GM12892 (cell line): Measurements from ENCODE around the gene ATP8A2.

ENCODE experiments used
- DNase-seq: peaks from one replicate; pipeline ENCODE4 v3.0.0; 2011; ENCODE audit not compliant: insufficient read length
- FAIRE-seq: peaks from 2 replicates; lab custom pipeline; 2011; peaks lifted over from hg19 to GRCh38; lab: Jason Lieb, UNC
- POLR2A ChIP-seq: IDR thresholded peaks from 2 replicates; pipeline ENCODE4 v1.6.1; 2011; ENCODE audit warnings: low read depth, low read length, control low read depth
- POLR2AphosphoS5 ChIP-seq: IDR thresholded peaks from 2 replicates; pipeline ENCODE4 v1.6.1; 2011; ENCODE audit warnings: low read depth, low read length, control low read depth
- TAF1 ChIP-seq: IDR thresholded peaks from 2 replicates; pipeline ENCODE4 v1.6.1; 2011; ENCODE audit warnings: low read depth, mild to moderate bottlenecking, control low read depth, low read length, borderline replicate concordance

Gene ATP8A2

DNA sequence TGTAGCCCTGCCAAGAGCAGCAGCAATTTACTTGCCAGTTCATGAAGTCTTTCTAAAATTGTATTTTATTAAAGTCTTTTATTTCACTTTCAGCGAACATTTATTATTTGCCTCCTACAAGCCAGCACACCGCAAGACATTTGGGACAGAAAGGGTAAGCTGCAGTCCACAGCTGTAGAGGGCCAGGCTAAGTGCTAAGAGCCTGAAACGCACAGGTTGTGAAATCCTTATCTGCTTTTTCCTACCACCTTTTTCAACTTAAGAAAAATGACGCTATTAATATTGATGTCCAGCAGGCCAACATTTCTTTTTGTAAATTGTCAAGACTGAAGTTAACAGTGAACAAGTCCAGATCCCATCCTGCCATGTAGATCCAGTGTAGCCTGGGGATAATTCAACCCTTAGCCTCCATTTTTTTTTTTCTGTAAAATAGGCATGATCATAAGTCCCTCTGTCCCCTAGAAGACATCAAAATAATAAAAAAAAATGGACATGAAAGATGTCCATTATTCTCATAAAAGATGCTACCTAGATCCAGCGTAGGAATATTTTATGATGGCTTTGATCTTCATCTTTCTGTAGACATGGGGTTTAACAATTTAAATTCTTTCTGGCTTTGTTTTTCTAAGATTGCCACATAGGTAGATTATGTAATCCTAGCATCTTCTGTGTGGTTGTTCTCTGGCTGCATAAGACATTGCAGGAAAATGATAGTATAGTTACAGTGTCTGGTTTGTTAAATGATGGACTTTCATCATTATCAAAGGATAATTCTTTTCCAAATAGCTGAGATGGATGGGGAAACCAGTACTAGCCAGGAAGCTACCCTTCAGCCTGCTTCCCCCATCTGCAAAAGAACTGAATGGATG lies 551.7 kb downstream of the ATP8A2 start:
- TF ChIP-seq POLR2A, result no peak
- TF ChIP-seq POLR2AphosphoS5, result no peak
- DNase-seq (no peak), FAIRE-seq (no peak)

DNA sequence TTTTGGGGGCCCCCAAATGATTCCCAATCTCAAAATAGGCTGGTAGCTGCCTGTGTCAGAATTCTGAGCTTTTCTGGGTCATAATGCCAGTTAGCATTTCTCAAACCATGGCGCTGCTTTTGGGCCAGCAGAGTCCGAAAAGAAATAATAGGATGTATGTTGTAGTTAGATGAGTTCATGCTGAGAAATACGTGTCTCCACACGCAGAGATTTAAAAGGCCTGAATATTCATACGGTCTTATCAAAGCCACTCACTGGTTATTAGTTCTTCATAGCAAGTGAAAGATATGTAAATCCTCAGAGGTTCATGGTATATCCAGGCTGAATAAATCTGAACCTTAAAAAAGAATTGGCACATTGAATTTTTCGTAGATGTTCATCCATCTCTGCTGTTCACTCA lies 555.6 kb downstream of the ATP8A2 start:
- FAIRE-seq, result no peak
- no peak for DNase-seq
- no peak for TF ChIP-seq POLR2AphosphoS5
- TF ChIP-seq TAF1, result no peak
- no peak for TF ChIP-seq POLR2A

DNA sequence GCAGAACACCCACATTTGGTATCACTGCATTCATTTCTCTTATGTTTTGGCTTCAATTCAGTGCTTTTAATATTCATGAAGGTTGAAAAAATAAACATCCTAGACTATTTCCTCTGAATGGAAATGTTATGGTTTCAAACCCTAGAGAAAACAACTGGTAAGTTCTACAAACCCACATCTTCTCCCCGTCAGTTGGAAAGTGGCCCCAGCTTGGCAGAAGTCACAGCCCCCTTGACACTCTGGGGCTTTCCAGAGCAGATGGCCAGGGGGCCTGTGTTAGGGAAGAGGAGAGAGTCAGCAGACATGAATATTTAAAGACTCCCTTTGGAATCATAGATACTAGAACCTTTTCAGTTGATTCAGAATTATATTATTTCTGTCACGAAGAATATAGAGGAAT lies 556.2 kb downstream of the ATP8A2 start:
- FAIRE-seq, result no peak
- TF ChIP-seq POLR2A, result no peak
- no peak for TF ChIP-seq POLR2AphosphoS5
- TF ChIP-seq TAF1, result no peak

DNA sequence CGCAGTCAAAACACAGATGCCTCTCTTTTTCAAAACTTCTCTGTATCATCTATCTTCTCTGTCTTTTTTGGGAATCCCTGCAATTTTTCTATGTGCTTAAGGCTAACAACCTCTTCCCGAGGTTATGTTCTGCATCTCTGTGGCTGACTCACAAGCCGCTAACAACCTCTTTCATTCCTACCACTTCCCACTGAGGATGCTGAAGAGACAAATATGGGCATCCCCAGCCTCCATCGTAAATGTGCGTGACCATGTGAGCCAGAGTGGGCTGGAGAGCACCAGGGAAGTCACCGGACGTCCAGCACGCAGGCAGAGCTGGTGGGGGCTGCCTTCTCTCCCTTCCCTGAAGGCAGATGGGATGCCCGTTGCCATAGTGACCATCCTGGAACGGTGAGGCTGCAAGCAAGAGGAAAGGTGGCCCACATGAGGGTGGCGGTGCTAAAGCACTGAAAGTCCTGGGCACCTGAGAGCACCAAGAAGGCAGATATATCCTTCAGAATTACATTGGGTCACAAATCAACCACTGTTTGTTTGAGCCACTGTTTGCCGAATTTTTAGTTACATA lies 557.2 kb downstream of the ATP8A2 start:
- no peak for DNase-seq
- FAIRE-seq, result no peak

More for the DNA sequence above, 556.2 kb downstream of the ATP8A2 start:
- no peak for DNase-seq

DNA sequence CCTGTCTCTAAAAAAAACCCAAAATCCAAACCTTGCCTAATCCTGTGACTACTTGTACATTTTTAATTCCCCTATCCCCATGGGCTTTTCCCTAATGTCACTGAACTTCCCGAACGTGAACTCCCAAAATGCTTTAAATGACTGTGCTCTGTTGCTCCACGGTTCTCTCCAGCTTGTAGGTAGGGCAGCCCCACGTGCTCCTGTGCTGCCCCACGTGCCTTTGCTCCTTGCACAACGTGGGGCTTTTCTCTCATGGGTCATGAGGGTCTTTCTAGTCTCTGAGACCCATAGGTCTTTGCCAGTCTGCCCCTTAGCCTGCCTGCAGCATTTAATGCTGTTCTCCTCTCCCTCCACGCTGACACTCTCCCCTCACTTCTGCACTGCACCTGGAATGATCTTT lies 558.0 kb downstream of the ATP8A2 start:
- no peak for TF ChIP-seq POLR2AphosphoS5
- TF ChIP-seq TAF1, result no peak
- TF ChIP-seq POLR2A, result no peak
- DNase-seq, result no peak
- FAIRE-seq, result no peak

More for the DNA sequence above, 557.2 kb downstream of the ATP8A2 start:
- TF ChIP-seq TAF1, result no peak
- TF ChIP-seq POLR2A, result no peak
- no peak for TF ChIP-seq POLR2AphosphoS5

DNA sequence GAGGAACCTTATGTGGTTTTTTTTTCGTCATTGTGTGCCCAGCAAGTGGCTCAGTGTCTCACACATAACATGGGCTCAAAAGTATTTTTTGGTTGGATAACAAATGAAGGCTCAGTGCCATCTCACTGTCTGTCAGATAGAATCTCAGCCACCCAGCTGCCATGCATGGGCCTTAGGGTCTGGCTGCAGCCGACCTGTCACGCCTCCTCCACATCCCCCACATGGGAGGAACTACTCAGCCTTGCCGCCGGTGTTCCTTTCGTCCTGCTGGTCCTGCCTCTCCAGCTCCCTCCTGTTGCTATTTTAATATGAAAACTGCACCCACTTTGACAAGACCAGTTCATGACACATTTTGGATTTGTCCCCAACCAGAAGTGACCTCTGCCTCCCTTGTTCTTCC lies 558.9 kb downstream of the ATP8A2 start:
- FAIRE-seq, result no peak
- TF ChIP-seq POLR2AphosphoS5 (no peak), TAF1 (no peak), POLR2A (no peak)

DNA sequence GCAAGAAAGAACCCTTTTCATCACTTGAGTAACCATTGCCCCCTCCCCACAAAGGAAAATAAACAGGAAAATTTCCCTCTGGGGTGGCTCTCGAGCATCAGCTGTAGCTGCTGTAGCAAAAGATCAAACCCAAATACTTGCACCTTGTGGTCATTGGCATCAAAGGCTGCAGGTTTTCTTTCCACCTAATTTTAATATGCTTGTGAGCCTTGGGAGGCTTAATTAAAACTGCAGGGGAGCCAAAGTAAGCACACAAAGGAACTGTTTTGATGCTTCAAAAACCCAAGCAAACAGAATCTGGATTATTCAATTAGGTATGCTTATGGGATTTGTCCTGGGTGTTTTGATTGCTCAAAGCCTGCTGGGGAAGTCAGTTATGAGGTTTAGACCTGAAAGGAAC lies 560.6 kb downstream of the ATP8A2 start:
- no peak for TF ChIP-seq TAF1
- TF ChIP-seq POLR2A, result no peak
- no peak for TF ChIP-seq POLR2AphosphoS5
- FAIRE-seq (no peak), DNase-seq (no peak)

More for the DNA sequence above, 558.9 kb downstream of the ATP8A2 start:
- DNase-seq, result no peak

DNA sequence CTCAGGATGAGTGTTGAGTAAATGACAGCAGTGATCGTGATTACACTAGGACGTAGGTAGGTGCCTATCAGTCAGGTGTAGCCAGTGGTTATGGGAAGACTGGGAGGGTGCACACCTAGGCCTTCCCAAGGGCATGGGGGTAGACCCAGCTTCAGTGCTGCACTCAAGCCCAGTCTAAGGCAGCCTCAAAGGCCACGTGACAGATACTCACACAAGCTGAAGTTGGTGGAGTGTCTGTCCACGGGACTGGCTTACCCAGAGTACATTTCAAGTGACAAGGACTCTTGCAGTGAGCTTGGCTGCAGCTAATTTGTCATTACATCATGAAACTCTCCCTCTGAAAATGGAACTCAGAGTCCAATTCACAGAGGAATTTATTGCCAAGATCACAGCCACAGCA lies 561.7 kb downstream of the ATP8A2 start:
- FAIRE-seq (no peak), DNase-seq (no peak)

DNA sequence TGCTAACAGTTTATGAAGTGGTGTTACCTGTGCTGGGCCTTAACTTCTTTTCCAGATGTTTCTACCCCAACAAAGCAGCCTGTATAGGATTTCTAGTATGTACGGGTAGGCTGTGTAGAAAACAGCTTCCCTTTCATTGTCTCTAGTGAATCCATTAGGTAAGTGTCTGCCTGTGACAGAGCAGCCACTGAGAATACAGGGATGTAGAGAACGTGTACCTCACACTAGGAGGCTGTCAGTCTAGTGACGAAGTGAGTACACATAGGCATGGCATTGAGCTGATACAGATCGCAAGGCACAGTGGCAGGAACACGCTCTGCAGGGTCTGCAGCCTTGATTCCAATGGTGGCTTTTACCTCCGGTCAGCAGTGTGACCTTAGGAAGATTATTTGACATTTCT lies 562.4 kb downstream of the ATP8A2 start:
- FAIRE-seq (no peak), DNase-seq (no peak)
- no peak for TF ChIP-seq TAF1
- TF ChIP-seq POLR2AphosphoS5, result no peak
- TF ChIP-seq POLR2A, result no peak

More for the DNA sequence above, 561.7 kb downstream of the ATP8A2 start:
- TF ChIP-seq TAF1, result no peak
- TF ChIP-seq POLR2AphosphoS5, result no peak
- TF ChIP-seq POLR2A, result no peak

DNA sequence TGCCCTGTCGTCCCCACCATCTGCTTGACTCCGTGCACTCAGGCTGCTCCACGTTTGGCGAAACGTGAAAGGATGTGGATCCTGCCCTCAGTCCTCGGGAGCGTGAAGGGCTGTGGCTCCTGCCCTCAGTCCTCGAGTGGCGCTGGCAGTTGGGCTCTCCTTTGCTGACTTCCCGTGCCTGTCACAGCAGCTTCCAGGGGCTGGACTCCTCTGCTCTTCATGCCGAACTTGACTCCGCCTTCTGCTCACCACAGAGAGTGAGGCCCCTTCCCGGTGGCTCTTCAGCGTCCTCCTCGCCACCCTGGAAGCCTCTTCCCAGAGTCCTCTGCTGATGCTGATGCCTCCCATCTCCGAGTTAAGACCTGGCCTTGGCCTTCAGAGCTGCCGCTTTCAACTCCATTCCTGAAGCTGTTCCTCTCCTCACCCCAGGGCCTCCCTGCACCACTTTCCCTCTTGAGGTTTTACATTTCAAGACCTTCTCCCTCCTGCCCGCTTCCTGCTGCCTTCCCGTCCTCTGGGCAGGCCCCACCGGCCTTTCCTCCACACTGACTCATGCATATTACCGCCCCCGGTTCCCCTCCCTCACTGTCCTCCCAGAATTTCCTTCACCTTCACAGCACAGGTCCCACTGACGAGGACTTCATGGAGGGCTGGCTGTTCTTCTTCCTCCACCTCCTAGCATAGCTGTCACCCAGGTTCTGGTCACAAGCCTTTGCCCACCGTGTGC lies 568.4 kb downstream of the ATP8A2 start:
- FAIRE-seq (no peak), DNase-seq (no peak)
- TF ChIP-seq POLR2A (no peak), TAF1 (no peak), POLR2AphosphoS5 (no peak)

DNA sequence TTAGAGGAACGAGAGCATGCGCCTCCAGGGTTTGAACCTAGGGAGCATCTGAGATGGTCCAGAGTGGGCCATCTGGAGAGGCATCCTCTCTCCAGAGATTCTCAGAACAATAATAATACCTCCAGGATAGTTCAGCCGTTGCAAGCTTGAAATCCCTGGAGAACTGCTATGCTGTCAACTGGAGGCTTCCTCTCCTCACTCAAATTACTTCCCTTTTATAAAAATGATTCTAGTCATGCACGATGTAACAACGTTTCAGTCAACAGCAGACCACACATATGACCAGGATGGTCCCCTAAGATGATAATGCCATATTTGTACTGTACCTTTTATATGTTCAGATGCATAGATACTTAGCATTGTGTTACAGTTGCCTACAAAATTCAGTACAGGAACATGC lies 571.3 kb downstream of the ATP8A2 start:
- DNase-seq, result no peak
- TF ChIP-seq POLR2A (no peak), TAF1 (no peak), POLR2AphosphoS5 (no peak)
- FAIRE-seq, result no peak
